GM18505 (cell line): ENCODE measurements around the gene DNAH9.
"Not testable (repeated sequence)": the region's sequence is repeated elsewhere in the genome, so short reads cannot be mapped to it uniquely, and the experiment has no call there.

Experiments
- ATAC-seq: cut with Tn5 transposase; IDR thresholded peaks from one replicate; pipeline ENCODE4 v1.9.1; 2021; ENCODE audit not compliant: unreplicated experiment
- POLR2A ChIP-seq: IDR thresholded peaks from 4 replicates; pipeline ENCODE4 v1.6.1; 2011; ENCODE audit warnings: borderline replicate concordance; ENCODE audit not compliant: insufficient read depth, insufficient read length; ENCODE audit errors: extremely low read depth

Gene DNAH9

GRCh38 chr17:11925262-11926021, 327.2 kb downstream of the DNAH9 start:
- TF ChIP-seq POLR2A, result no peak
- no peak for ATAC-seq

- no peak for ATAC-seq
Measured at GRCh38 chr17:11928436-11928835, 330.2 kb downstream of the DNAH9 start.

GRCh38 chr17:11932337-11932898, 334.1 kb downstream of the DNAH9 start:
- ATAC-seq, result no peak
- TF ChIP-seq POLR2A, result no peak

More at GRCh38 chr17:11928436-11928835, 330.2 kb downstream of the DNAH9 start:
- TF ChIP-seq POLR2A, result no peak

GRCh38 chr17:11935734-11936406, 337.6 kb downstream of the DNAH9 start:
- no peak for TF ChIP-seq POLR2A
- no peak for ATAC-seq

GRCh38 chr17:11940904-11941303, 342.6 kb downstream of the DNAH9 start:
- ATAC-seq, result no peak
- no peak for TF ChIP-seq POLR2A

DNA sequence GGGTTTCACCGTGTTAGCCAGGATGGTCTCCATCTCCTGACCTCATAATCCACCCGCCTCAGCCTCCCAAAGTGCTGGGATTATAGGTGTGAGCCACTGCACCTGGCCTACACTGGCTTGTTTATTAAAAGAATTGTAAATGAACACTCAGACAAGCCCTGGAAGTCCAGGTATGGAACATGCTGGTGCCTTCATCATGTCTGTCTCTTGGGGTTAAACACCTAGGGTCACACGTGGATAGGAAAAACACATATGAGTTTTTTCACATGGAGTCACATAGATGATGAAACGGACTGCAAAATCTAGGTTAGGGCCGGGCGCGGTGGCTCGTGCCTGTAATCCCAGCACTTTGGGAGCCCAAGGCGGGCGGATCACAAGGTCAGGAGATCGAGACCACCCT, 344.8 kb downstream of the DNAH9 start:
- ATAC-seq, result not testable (repeated sequence)

- no peak for TF ChIP-seq POLR2A
- ATAC-seq, result no peak
Measured at GRCh38 chr17:11943759-11944347, 345.6 kb downstream of the DNAH9 start.

DNA sequence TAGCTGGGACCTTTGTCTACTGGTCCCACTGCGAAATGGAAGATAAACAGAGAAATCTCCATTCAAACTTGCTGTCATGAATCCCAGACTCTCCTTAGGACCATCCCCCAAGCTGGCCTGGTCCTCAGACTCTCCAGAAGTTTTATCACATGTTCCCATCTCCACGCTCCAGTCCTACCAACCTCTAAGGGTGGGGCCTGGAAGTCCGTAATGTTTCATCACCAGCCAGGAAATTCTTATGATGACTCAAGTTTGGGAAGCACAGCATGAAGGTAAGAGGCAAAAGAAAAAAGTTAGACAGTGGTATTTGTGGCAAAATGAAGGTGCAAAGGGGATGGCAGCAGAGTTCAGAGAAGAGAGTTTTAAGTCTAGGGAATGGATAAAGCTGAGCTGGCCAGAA, 346.3 kb downstream of the DNAH9 start:
- ATAC-seq, result no peak
- TF ChIP-seq POLR2A, result no peak

DNA sequence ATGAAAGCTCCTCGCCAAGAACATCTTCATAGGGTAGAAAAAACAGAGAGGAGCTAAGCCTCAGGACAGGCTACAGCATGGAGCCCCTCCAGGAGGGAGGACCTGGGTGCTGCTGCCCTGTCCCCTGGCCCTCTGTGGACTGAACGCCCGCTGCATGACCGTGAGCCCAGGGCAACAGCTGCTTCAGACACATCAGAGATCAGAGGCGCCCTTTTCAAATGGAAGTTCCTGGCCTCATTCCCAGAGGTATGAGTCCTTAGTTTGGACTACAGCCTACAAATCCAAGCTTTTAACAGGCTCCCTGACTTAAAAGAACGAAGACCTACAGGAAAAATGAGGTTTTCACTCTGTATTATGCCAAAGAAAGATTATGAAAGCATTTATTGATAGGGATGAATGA, 350.5 kb downstream of the DNAH9 start:
- no peak for ATAC-seq
- TF ChIP-seq POLR2A, result no peak

DNA sequence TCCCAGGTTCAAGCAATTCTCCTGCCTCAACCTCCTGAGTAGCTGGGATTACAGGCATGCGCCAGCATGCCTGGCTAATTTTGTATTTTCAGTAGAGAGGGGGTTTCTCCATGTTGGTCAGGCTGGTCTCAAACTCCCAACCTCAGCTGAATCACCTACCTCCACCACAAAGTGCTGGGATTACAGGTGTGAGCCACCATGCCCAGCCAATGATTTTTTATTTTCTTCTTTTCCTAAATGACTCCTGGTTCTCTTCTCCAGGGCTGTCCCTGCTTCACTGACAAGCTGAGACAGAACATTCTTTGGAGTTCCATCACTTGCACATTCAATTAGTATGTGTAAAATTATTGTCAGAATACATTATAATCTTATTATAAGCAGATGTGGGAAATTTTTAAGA, 351.3 kb downstream of the DNAH9 start:
- not testable (repeated sequence) for ATAC-seq

DNA sequence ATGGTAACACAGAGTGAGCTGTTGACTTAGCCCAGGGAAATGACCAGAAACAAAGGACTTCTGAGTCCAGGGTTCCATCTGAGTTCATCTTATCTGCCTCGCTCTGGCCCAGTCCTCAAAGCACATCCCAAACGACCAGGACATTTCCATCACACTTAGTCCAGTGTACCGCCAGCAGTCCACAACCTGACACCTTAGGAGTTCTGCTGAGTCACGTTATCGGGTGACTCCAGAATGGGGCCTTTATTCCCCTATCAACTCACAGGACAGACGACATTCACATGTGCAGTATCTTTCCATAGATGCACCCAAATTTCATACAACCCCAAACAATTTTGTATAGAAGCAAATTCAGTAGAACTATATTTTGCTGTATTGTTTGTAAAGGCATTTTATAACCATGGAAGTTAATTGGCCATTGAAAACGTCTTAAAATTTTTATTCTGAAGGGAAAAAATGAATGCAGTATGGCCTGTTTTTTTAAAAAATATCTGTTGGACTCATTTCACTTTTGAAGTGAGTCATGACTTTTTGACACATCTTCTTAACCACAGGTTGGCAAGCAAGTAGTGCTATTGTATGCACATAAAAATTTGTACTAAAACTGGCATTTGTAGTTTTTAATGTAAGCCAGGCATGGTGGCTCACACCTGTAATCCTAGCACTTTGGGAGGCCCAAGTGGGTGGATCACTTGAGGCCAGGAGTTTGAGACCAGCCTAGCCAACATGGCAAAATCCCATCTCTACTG, 352.7 kb downstream of the DNAH9 start:
- ATAC-seq, result no peak
- no peak for TF ChIP-seq POLR2A

DNA sequence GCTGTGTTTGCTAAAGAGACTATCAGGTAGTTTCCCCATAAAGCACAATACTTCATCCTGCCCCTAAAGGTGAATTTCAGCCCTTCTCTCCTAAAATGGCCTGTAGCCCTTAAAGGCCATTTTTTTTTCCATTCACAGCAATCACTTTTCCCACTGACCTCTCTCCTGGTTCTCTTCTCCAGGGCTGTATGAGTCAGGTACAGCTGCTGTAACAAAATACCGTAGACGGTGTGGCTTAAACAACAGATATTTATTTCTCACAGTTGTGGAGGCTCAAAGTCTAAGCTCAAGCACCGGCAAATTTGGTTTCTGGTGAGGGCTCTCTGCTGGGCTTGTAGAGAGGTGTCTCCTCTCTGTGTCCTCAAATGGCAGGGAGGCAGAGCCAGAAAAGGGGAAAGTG, 354.3 kb downstream of the DNAH9 start:
- no peak for ATAC-seq
- no peak for TF ChIP-seq POLR2A

- no peak for TF ChIP-seq POLR2A
- no peak for ATAC-seq
Measured at GRCh38 chr17:11953924-11954323, 355.7 kb downstream of the DNAH9 start.
